GM12864 (cell line): ENCODE results near the gene TASL.

Source experiments
- DNase-seq: peaks from one replicate; pipeline ENCODE4 v3.0.0-alpha.2; 2011; ENCODE audit warnings: low read depth
- H3K4me3 ChIP-seq: 2 replicates; pipeline ENCODE4 v1.5.1; 2011; ENCODE audit warnings: mild to moderate bottlenecking, low read depth, low read length, control low read depth
- CTCF ChIP-seq: IDR thresholded peaks from 2 replicates; pipeline ENCODE4 v1.5.1; 2011; ENCODE audit warnings: low read depth, mild to moderate bottlenecking, moderate library complexity, low read length, control low read depth, inconsistent platforms; ENCODE audit errors: missing control alignments

TASL gene

GRCh38 chrX:30561191-30561590 lies 16.4 kb downstream of the TASL start:
- no peak for TF ChIP-seq CTCF
- H3K4me3 ChIP-seq, result no peak overlapping the region
- DNase-seq, result no peak

- TF ChIP-seq CTCF, result no peak
- no peak overlapping the region for H3K4me3 ChIP-seq
- no peak for DNase-seq
Observed at GRCh38 chrX:30538271-30538670, 39.3 kb downstream of the TASL start.

GRCh38 chrX:30533835-30534234 lies 43.7 kb downstream of the TASL start:
- DNase-seq, result no peak
- no peak overlapping the region for H3K4me3 ChIP-seq
- TF ChIP-seq CTCF, result no peak

GRCh38 chrX:30533266-30533665 lies 44.3 kb downstream of the TASL start:
- no peak overlapping the region for H3K4me3 ChIP-seq
- TF ChIP-seq CTCF, result no peak
- no peak for DNase-seq

GRCh38 chrX:30530606-30531005 lies 47.0 kb downstream of the TASL start:
- H3K4me3 ChIP-seq, result no peak overlapping the region
- TF ChIP-seq CTCF, result no peak
- no peak for DNase-seq

GRCh38 chrX:30525732-30526131 lies 51.8 kb downstream of the TASL start:
- TF ChIP-seq CTCF, result no peak
- no peak for DNase-seq
- H3K4me3 ChIP-seq, result no peak overlapping the region

GRCh38 chrX:30521440-30522182 lies 56.0 kb downstream of the TASL start:
- TF ChIP-seq CTCF, result no peak
- DNase-seq, result no peak
- no peak overlapping the region for H3K4me3 ChIP-seq
